ENCODE measurements around the gene PRDM16.

Gene PRDM16

GRCh38 chr1:3306583-3307291, 237.7 kb downstream of the PRDM16 start:
- DNase-seq (ENCODE audit: low spot score): no peak

GRCh38 chr1:3307359-3307758, 238.4 kb downstream of the PRDM16 start:
- no peak for DNase-seq (ENCODE audit: low spot score)

- no peak for DNase-seq (ENCODE audit: low spot score)
Observed at GRCh38 chr1:3308053-3308452, 239.1 kb downstream of the PRDM16 start.

DNA sequence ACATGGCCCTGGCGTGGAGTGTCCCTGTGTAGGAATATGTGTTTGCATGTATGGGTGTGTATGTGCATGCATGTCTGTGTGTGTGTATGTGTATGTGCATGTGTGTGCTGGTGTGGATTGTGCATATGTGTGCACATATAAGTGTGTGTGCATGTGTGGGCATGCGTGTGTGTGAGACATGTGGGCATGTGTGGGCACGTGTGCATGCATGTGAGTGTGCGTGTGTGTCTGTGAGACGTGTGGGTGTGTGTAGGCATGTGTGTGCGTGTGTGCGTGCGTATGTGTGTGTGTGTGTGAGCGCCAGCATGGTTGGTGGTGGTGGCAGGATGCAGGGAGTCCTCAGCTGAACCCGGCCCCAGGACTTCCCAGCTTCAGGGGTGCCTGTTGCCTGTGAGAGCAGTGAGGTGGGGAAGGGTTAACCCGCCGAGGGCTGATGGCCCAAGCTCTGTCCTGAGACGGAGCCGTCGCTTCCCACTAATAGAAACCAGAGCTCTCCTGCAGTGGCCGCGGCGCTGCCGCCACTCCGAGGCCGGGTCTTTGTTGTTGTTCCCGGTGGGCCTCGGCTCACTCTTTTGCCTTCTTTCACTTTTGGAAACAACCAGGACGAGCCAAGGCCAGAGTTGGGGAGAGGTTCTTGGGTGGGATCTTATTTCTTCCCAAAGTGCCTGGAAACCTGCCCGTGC, 241.9 kb downstream of the PRDM16 start:
- no peak for DNase-seq (ENCODE audit: low spot score)

DNA sequence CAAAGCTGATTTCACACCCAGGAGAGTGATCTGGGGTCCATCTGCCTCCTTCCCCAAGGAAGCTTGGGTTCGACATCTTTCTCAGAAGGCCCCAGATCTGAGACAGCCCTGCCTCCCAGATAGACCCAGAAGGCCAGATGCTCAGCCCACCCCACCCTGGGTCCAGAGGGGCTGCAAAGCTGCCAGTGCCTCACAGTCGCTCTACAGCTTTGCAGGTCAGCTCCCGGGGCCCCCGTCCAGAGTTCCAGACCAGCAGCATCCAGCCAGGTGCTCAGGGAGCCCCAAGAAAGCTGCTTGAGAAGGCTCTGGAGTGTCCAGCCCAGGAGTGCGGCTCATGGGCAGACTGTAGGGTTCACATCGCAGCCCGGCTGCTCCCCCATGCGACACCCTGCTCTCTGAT, 242.7 kb downstream of the PRDM16 start:
- DNase-seq (ENCODE audit: low spot score): no peak

- no peak for DNase-seq (ENCODE audit: low spot score)
Observed at GRCh38 chr1:3312310-3312897, 243.4 kb downstream of the PRDM16 start.

DNA sequence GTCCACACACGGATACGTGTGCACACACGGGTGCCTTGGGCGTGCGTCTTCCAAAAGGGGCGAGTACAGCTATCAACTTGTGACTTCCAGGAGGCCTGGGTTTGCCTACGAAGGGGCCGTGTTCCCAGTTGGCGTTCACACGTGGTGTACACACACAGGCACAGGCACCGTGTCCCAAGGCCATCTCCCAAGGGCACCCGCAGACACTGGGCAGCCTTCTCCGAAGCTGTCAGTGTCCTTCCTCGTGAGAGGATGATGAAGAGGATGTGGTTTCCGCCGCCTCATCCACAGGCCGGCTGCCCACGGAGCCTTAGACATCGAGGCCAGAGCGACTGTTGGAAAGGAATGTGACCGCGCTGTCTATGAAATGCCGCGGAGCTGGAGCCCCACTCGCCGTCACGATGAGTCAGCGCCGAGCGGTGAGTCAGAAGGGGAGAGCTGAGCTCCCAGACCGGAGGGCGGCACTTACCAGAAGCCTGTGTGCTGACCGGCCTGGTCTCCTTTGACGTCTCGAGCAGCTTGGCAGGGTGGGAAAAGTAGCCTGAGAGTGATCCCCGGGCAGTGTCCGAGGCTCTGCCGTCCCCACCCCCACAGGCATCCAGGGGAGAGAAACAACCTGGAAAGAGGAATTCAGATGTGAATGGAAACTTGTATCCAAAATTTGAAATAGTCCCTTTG, 244.0 kb downstream of the PRDM16 start:
- peak; percentile 95 for DNase-seq (ENCODE audit: low spot score)

DNA sequence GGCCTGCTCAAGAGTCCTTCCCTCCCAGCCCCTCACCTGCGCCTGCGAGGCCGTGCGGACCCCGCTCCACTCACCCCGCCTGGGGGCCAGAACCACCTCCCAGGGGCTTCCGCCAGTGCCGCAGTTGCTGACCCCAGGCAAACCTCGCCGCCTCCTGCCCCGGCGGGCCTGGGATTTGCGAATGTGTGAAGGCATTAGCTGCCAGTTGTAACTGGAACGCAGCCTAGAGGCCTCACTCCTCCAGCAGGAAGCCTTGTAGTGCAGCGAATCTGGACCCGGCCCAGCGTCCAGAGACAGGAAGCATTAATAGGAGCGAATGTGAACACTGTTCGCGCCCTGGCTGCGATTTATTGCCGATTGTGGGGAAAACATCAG, 244.6 kb downstream of the PRDM16 start:
- no peak for DNase-seq (ENCODE audit: low spot score)

- no peak for DNase-seq (ENCODE audit: low spot score)
Observed at GRCh38 chr1:3314491-3315381, 245.7 kb downstream of the PRDM16 start.

DNA sequence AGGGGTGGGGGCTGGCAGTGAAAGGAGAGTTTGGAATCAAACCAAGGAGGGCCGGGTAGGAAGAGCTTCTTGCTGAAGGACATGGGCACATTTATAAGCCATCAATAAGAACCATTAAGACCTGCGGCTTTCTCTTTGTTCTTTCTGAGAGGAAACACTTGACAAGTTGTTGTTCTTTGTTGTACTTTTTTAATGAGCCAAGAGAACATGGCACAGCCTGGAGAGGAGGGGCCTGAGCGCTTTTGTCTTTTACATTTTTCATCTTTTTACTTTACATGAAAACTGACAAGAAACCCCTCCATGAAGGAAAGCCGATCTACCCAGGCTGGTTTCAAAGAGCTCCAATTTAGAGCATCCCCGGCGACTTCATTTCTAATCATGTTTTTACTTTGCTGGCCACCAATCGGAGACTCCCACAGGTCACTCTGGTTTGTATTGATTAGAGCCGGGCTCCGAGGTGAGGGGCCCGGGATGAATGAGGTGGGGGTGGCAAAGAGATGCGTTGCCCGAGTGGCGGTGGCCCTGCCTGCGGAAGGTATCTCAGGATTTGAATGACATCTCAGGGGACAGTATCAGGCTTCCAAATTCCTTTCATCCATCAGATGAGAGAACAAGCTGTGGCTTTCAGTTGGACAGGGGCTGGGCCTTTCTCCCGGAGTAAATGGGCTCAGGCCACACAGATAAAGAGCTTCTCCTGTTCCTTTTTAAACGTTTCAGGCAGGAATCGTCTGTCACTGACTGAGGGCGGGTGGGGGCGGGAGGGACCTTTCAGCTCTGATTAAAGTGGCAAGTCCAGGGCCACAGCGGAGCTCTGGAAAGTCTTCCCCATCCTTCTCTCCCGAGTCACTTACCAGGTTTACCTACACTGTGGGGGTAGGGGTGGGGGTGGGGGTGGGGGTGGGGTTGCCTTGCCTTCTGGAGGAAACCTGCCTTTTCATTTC, 246.7 kb downstream of the PRDM16 start:
- no peak for DNase-seq (ENCODE audit: low spot score)

GRCh38 chr1:3316340-3316943, 247.4 kb downstream of the PRDM16 start:
- DNase-seq (ENCODE audit: low spot score): peak; percentile 68

DNA sequence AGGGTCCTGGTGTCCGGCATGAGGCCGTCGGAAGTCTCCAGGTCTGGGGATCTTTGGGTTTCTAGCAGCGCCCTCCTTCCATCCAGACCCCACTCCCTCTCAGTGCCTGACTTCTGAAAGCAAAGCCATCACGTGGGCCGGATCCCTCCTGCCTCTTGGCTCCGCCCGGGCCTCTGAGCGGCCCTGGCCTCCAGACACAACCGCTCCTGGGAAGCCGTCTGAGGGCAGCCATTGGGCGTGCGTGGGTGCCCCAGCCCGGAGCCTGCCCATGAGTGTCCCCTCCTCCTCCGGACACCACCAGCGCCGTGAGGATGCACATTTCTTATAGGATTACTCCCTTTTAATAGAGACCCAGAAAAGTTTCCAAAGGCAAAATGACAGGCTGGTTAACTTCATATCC, 248.5 kb downstream of the PRDM16 start:
- DNase-seq (ENCODE audit: low spot score): no peak

- no peak for DNase-seq (ENCODE audit: low spot score)
Observed at GRCh38 chr1:3318329-3318728, 249.3 kb downstream of the PRDM16 start.

- peak; percentile 58 for DNase-seq (ENCODE audit: low spot score)
Observed at GRCh38 chr1:3319874-3320245, 250.9 kb downstream of the PRDM16 start.

- DNase-seq (ENCODE audit: low spot score): no peak
Observed at GRCh38 chr1:3320246-3321152, 251.5 kb downstream of the PRDM16 start.

DNA sequence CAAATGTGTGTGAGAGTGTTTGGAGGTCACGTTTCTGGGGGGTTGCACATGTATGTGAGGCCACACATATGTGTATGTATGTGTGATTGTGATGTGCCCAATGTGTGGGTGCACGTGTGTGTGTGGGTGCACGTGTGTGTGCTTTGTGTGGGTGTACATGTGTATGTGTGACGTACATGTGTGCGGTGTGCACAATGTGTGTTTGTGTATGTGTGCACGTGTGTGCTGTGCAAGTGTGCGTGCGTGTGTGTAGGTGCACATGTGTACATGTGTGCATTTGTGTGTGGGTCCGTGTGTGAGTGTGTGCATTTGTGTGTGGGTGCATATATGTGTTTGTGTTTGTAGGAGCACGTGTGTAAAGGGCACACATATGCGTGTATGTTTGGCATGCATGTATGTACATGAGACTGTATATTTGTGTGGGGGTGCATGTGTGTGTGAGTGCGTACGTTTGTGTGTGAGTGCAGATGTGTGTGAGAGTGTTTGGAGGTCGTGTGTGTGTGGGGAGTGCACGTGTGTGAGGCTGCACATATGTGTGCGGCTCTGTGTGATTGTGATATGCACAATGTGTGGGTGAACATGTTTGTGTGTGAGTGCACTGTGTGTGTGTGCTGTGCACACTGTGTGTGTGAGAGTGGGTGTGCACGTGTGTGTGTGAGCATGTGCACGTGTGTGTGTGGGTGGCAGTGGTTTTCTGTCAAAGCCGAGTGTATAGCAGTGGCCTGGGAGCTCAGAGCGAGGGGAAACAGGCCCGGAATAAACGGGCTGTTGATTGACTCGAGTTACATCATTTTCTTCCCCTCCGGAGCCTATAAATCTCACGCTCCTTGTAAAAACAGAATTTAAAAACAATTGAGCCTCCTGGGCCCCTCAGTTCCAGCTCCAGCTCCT, 252.8 kb downstream of the PRDM16 start:
- no peak for DNase-seq (ENCODE audit: low spot score)

GRCh38 chr1:3322450-3323020, 253.5 kb downstream of the PRDM16 start:
- DNase-seq (ENCODE audit: low spot score): no peak

Data from RKO (cell line).